Adrenal gland (tissue), 5 donors: Measurements from ENCODE around the gene BATF.

ENCODE experiments used
- CTCF ChIP-seq, 6 experiments: fragments of 450-650 bp in 4 of 6; fragments of 200-600 bp in 2 of 6; sonication (generic) in 1 of 6; IDR thresholded peaks; 1 replicate in 5 of 6; 2 replicates in 1 of 6; pipeline versions ENCODE4 v1.5.1 to v1.8.0; 2016 to 2021; ENCODE audit warnings: antibody characterized with exemption in 6 of 6, mild to moderate bottlenecking in 2 of 6, moderate library complexity in 1 of 6
- POLR2A ChIP-seq, 2 donors: fragments of 450-650 bp; IDR thresholded peaks; one replicate each; pipeline ENCODE4 v1.6.1; 2017; ENCODE audit warnings: antibody characterized with exemption in 2 of 2, mild to moderate bottlenecking in 2 of 2, moderate library complexity in 1 of 2
- donor health status: DM: no; HTN: no; CAD: no.

GRCh38 chr14:75492832-75493591 is 29.3 kb upstream of the BATF start:
- no peak for TF ChIP-seq CTCF (IDR thresholded peaks at IDR 0.05)
- no peak for TF ChIP-seq POLR2A (IDR thresholded peaks at IDR 0.05)
